Measurements from ENCODE around the gene HIVEP3.

DNA sequence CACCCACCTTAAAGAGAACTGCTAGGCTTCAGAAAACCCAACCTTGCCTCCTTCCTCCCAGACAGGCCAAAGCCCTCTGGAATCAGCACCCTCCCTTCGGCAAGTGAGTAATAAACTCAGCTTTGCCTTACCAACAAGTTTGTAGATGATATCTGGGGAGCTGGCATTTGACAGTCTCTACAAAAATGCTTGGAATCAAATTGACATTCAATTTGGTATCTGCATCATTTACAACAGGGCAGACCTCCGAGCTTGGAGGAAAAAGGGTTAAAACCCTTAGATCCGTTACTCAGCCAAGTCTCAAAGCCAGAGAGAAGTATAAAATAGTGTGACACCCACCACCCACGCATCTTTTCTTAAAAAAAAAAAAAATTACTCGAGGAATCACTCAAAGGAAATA, 285.0 kb downstream of the HIVEP3 start:
- TF ChIP-seq, protein P1, sequence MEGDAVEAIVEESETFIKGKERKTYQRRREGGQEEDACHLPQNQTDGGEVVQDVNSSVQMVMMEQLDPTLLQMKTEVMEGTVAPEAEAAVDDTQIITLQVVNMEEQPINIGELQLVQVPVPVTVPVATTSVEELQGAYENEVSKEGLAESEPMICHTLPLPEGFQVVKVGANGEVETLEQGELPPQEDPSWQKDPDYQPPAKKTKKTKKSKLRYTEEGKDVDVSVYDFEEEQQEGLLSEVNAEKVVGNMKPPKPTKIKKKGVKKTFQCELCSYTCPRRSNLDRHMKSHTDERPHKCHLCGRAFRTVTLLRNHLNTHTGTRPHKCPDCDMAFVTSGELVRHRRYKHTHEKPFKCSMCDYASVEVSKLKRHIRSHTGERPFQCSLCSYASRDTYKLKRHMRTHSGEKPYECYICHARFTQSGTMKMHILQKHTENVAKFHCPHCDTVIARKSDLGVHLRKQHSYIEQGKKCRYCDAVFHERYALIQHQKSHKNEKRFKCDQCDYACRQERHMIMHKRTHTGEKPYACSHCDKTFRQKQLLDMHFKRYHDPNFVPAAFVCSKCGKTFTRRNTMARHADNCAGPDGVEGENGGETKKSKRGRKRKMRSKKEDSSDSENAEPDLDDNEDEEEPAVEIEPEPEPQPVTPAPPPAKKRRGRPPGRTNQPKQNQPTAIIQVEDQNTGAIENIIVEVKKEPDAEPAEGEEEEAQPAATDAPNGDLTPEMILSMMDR (IDR thresholded peaks at IDR 0.05) = no peak
- TF ChIP-seq POLR2A (IDR thresholded peaks at IDR 0.05) = no peak

Measured in tibial nerve (tissue), 3 donors.